Measurements from ENCODE around the gene NPAS3. TPM values are rescaled to one million over a fixed set of nuclear protein-coding genes. Genes with fewer than 3 reads are reported as not detected.
A peak's percentile ranks its signal among the peaks of the same experiment; 100 is the strongest.

Gene NPAS3
- polyA plus RNA-seq, 4 donors: 1.6 to 9.6 (median 8.4) TPM

GRCh38 chr14:33406766-33407165 lies 468.1 kb downstream of the NPAS3 start:
- DNase-seq (ENCODE audit: low read depth in 4 of 4, low spot score in 3 of 4): no peak

- DNase-seq (ENCODE audit: low read depth in 4 of 4, low spot score in 3 of 4): no peak
These were observed 469.6 kb downstream of the NPAS3 start for GRCh38 chr14:33408291-33408690.

GRCh38 chr14:33412450-33412849 lies 473.8 kb downstream of the NPAS3 start:
- no peak for DNase-seq (ENCODE audit: low read depth in 4 of 4, low spot score in 3 of 4)

GRCh38 chr14:33413381-33413780 lies 474.7 kb downstream of the NPAS3 start:
- DNase-seq (ENCODE audit: low read depth in 4 of 4, low spot score in 3 of 4): no peak

GRCh38 chr14:33414041-33414440 lies 475.4 kb downstream of the NPAS3 start:
- no peak for DNase-seq (ENCODE audit: low read depth in 4 of 4, low spot score in 3 of 4)

- DNase-seq (ENCODE audit: low read depth in 4 of 4, low spot score in 3 of 4): no peak
These were observed 481.5 kb downstream of the NPAS3 start for GRCh38 chr14:33420051-33420627.

- DNase-seq (ENCODE audit: low read depth in 4 of 4, low spot score in 3 of 4): no peak
These were observed 491.8 kb downstream of the NPAS3 start for GRCh38 chr14:33430414-33431035.

- peak in 2 of 4 donors; percentile 9 to 12 for DNase-seq (ENCODE audit: low read depth in 4 of 4, low spot score in 3 of 4)
These were observed 493.8 kb downstream of the NPAS3 start for GRCh38 chr14:33432407-33433023.

- DNase-seq (ENCODE audit: low read depth in 4 of 4, low spot score in 3 of 4): no peak
These were observed 494.7 kb downstream of the NPAS3 start for GRCh38 chr14:33433396-33433795.

- DNase-seq (ENCODE audit: low read depth in 4 of 4, low spot score in 3 of 4): no peak
These were observed 497.4 kb downstream of the NPAS3 start for GRCh38 chr14:33435911-33436689.

- no peak for DNase-seq (ENCODE audit: low read depth in 4 of 4, low spot score in 3 of 4)
These were observed 503.0 kb downstream of the NPAS3 start for GRCh38 chr14:33441633-33442032.

- DNase-seq (ENCODE audit: low read depth in 4 of 4, low spot score in 3 of 4): no peak
These were observed 505.5 kb downstream of the NPAS3 start for GRCh38 chr14:33444136-33444535.

GRCh38 chr14:33449268-33449667 lies 510.6 kb downstream of the NPAS3 start:
- DNase-seq (ENCODE audit: low read depth in 4 of 4, low spot score in 3 of 4): no peak

GRCh38 chr14:33449703-33450395 lies 511.2 kb downstream of the NPAS3 start:
- no peak for DNase-seq (ENCODE audit: low read depth in 4 of 4, low spot score in 3 of 4)

- no peak for DNase-seq (ENCODE audit: low read depth in 4 of 4, low spot score in 3 of 4)
These were observed 511.7 kb downstream of the NPAS3 start for GRCh38 chr14:33450416-33450815.

GRCh38 chr14:33451211-33451610 lies 512.5 kb downstream of the NPAS3 start:
- DNase-seq (ENCODE audit: low read depth in 4 of 4, low spot score in 3 of 4): no peak

- no peak for DNase-seq (ENCODE audit: low read depth in 4 of 4, low spot score in 3 of 4)
These were observed 514.3 kb downstream of the NPAS3 start for GRCh38 chr14:33452995-33453394.

- no peak for DNase-seq (ENCODE audit: low read depth in 4 of 4, low spot score in 3 of 4)
These were observed 515.4 kb downstream of the NPAS3 start for GRCh38 chr14:33454022-33454595.

- DNase-seq (ENCODE audit: low read depth in 4 of 4, low spot score in 3 of 4): no peak
These were observed 516.0 kb downstream of the NPAS3 start for GRCh38 chr14:33454707-33455106.

- no peak for DNase-seq (ENCODE audit: low read depth in 4 of 4, low spot score in 3 of 4)
These were observed 517.1 kb downstream of the NPAS3 start for GRCh38 chr14:33455654-33456345.
